ENCODE results near the gene CYP26B1. TPM values are rescaled to one million over a fixed set of nuclear protein-coding genes. Genes with fewer than 3 reads are reported as not detected.

CYP26B1 gene
- total RNA-seq, 4 donors from 2014 or later = 1.8 to 4.8 (median 2.3) TPM

DNA sequence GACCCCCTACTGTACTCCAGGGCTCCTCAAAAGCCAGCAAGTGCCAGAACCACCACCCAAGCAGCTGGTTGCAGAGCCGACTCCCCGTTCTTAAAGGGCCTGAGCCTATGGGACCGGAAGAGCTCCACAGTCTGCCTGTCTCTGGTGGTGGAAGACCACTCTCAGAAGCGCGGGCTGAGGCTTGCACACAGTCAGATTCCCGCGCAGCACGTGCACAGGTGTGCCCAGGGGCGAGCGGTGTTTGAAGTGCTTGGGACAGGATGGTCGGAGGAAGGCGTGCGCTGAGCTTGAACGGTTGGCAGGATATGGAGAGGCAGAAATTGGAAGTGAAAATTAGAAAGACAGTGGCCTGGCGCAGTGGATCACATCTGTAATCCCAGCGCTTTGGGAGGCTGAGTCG, 64.8 kb downstream of the CYP26B1 start:
- Histone ChIP-seq H3K27ac (no peak overlapping the region), H3K9me3 (no peaks in the 10 kb centered on the region), H3K36me3 (no peaks in the 10 kb centered on the region), H3K4me3 (no peak overlapping the region), H3K27me3 (no peaks in the 10 kb centered on the region), H3K4me1 (no peaks in the 10 kb centered on the region)
- no peak for DNase-seq
- in situ Hi-C loops (cut with MboI; ENCODE audit: low sequenced_read_pairs in 4 of 4) = no loop called here
- TF ChIP-seq, protein P1, sequence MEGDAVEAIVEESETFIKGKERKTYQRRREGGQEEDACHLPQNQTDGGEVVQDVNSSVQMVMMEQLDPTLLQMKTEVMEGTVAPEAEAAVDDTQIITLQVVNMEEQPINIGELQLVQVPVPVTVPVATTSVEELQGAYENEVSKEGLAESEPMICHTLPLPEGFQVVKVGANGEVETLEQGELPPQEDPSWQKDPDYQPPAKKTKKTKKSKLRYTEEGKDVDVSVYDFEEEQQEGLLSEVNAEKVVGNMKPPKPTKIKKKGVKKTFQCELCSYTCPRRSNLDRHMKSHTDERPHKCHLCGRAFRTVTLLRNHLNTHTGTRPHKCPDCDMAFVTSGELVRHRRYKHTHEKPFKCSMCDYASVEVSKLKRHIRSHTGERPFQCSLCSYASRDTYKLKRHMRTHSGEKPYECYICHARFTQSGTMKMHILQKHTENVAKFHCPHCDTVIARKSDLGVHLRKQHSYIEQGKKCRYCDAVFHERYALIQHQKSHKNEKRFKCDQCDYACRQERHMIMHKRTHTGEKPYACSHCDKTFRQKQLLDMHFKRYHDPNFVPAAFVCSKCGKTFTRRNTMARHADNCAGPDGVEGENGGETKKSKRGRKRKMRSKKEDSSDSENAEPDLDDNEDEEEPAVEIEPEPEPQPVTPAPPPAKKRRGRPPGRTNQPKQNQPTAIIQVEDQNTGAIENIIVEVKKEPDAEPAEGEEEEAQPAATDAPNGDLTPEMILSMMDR (IDR thresholded peaks at IDR 0.05 in 4 of 5, conservative IDR thresholded peaks at IDR 0.05 in 1 of 5) = no peak
- no peak for TF ChIP-seq POLR2A (IDR thresholded peaks at IDR 0.05)
- intact Hi-C loops (cut with DNase I; ENCODE audit: low total_unique reads) = no loop called here
- ATAC-seq = no peak

DNA sequence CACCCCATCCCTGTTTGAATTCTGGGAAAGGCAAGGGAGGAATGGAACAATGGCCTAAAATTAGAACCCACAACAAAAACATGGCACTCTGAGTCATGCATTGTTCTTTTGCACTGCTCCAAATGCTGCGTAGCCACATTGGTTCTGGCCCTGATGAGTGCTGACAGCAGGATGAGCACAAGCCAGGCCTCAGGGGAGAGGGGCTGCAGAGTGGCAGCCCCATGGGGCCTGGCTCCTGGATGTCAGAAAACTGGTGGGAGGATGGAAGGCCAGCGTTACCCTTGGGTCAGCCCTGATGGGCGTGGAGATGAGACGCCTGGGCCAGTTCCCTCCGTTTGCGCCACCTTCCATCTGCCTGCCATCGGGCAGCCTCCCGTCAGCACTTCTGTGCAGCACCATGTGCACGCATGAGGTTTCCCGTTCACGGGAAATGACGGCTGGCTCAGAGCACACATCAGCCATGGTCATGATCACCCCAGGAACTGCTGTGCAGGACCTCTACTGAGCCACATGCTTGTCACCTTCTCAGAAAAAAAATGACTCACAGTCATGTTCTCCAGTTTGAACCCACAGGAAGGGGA, 65.6 kb downstream of the CYP26B1 start:
- intact Hi-C loops (cut with DNase I; ENCODE audit: low total_unique reads) = no loop called here
- Histone ChIP-seq H3K27ac (no peak overlapping the region), H3K4me3 (no peak overlapping the region), H3K9me3 (no peaks in the 10 kb centered on the region), H3K36me3 (no peaks in the 10 kb centered on the region), H3K27me3 (no peaks in the 10 kb centered on the region), H3K4me1 (no peaks in the 10 kb centered on the region)
- TF ChIP-seq, protein P1 (IDR thresholded peaks at IDR 0.05 in 4 of 5, conservative IDR thresholded peaks at IDR 0.05 in 1 of 5) = no peak
- no peak for TF ChIP-seq POLR2A (IDR thresholded peaks at IDR 0.05)
- no peak for ATAC-seq
- DNase-seq = no peak
- in situ Hi-C loops (cut with MboI; ENCODE audit: low sequenced_read_pairs in 4 of 4) = no loop called here

DNA sequence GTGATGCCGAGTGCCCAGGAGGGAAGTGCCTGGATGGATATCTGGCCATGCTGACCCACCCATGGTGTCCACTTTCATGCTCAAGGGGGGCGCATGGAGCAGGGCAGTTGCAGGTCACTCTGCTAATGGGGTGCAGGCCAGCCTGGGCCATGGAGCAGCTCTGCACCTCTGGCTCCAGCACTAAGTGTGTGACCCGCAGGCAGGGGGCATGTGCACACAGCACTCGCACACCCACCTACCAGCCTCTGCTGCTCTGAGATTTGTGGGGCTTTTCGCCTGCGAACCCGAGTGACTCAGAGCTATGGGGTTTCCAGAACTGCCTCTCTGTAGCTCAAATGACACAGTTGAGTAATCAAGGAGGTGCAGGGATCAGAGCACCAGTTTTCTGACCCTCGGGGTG, 66.2 kb downstream of the CYP26B1 start:
- ATAC-seq = peak in 1 of 2 donors; percentile 30
- TF ChIP-seq, protein P1 (IDR thresholded peaks at IDR 0.05 in 4 of 5, conservative IDR thresholded peaks at IDR 0.05 in 1 of 5) = no peak
- TF ChIP-seq POLR2A (IDR thresholded peaks at IDR 0.05) = no peak
- intact Hi-C loops (cut with DNase I; ENCODE audit: low total_unique reads) (no loop called here), in situ Hi-C loops (cut with MboI; ENCODE audit: low sequenced_read_pairs in 4 of 4) (no loop called here)
- H3K27me3 ChIP-seq = no peaks in the 10 kb centered on the region
- no peak overlapping the region for H3K27ac ChIP-seq
- no peak overlapping the region for H3K4me3 ChIP-seq
- no peaks in the 10 kb centered on the region for H3K36me3 ChIP-seq
- H3K9me3 ChIP-seq = no peaks in the 10 kb centered on the region
- H3K4me1 ChIP-seq = no peaks in the 10 kb centered on the region
- DNase-seq = no peak

DNA sequence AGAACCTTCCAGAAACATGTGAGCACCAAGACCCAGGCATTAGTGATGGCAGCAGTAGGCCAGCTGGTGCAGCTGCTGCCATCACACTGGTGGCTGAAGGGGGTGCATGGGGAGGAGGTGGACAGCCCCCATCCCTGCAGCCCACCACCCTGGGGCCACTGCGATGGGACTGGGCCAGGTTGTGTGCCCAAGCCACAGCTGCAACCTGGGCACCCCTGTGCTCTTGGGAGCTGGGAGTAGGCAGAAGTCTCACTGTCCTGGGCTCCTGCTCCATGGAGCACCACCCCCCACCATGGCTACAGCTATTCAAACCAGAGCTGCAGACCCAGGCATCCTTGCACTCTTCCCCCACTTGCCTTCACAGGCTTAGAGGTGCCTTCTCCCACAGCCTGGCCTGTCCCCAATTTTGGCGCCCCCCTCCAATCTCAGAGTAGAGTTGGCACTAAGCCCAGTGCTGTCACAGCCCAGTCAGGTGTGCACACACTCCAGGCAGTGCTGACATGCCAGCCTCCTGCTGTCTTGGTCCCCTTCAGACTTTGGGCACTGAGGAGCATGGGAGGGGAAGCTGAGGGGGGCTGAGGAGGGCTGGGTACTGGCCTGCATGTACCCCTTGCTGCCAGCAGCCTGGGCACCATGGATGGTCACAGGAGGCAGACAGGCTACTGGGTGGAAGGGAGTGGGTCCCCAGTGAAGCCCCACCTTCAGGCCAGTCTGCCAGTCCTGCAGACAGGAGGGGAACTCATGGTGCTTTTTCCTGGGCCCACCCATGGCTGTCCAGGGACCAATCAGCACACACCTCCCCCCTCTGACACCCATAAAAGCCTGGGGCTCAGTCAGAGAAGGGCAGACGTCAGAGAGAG, 67.1 kb downstream of the CYP26B1 start:
- in situ Hi-C loops (cut with MboI; ENCODE audit: low sequenced_read_pairs in 4 of 4) = no loop called here
- TF ChIP-seq, protein P1 (IDR thresholded peaks at IDR 0.05 in 4 of 5, conservative IDR thresholded peaks at IDR 0.05 in 1 of 5) = no peak
- TF ChIP-seq POLR2A (IDR thresholded peaks at IDR 0.05) = no peak

More for the DNA sequence above, 67.1 kb downstream of the CYP26B1 start:
- H3K36me3 ChIP-seq = no peaks in the 10 kb centered on the region
- no peak overlapping the region for H3K27ac ChIP-seq
- ATAC-seq = no peak
- DNase-seq = no peak
- H3K9me3 ChIP-seq = no peaks in the 10 kb centered on the region
- no peaks in the 10 kb centered on the region for H3K27me3 ChIP-seq
- no peak overlapping the region for H3K4me3 ChIP-seq
- intact Hi-C loops (cut with DNase I; ENCODE audit: low total_unique reads) = no loop called here
- no peaks in the 10 kb centered on the region for H3K4me1 ChIP-seq
